Peyer's patch (tissue), 4 donors: ENCODE data around the gene FBXW5. TPM values are rescaled to one million over a fixed set of nuclear protein-coding genes. Genes with fewer than 3 reads are reported as not detected.

Experiments used
- DNase-seq, 3 donors: peaks; one replicate each; pipeline ENCODE4 v3.0.0-alpha.2; 2017 to 2019
- H3K27ac ChIP-seq, 4 donors: fragments of 200-600 bp; sonication (generic); one replicate each; pipeline ENCODE4 v1.5.1; 2016 to 2019
- H3K27me3 ChIP-seq, 2 donors: fragments of 200-600 bp; sonication (generic); one replicate each; pipeline ENCODE4 v1.5.1; 2019
- H3K36me3 ChIP-seq, 3 donors: fragments of 200-600 bp; sonication (generic); one replicate each; pipeline ENCODE4 v1.5.1; 2016 to 2019
- H3K4me1 ChIP-seq, 4 donors: fragments of 200-600 bp; sonication (generic); one replicate each; pipeline ENCODE4 v1.5.1; 2016 to 2019
- H3K4me3 ChIP-seq, 4 donors: fragments of 200-600 bp; sonication (generic); 1 replicate in 3 of 4; 2 replicates in 1 of 4; pipeline ENCODE4 v1.5.1; 2016 to 2019; ENCODE audit warnings: mild to moderate bottlenecking in 1 of 4
- H3K9me3 ChIP-seq, 4 donors: fragments of 200-600 bp; sonication (generic); one replicate each; pipeline ENCODE4 v1.5.1; 2016 to 2019; ENCODE audit warnings: mild to moderate bottlenecking in 1 of 4
- POLR2A ChIP-seq, 2 donors: fragments of 450-650 bp; IDR thresholded peaks; one replicate each; pipeline ENCODE4 v1.5.1; 2017; ENCODE audit warnings: antibody characterized with exemption in 2 of 2, mild to moderate bottlenecking in 2 of 2, moderate library complexity in 2 of 2
- total RNA-seq, 4 donors: library from RNA; depleted of rRNA; stranded (reverse); fragments of >200 nt; gene quantifications; one replicate each; pipeline ENCODE4 v1.1.0, GENCODE V29; 2016
- TF ChIP-seq, protein P1 (sequence below), 6 experiments: fragments of 450-650 bp in 4 of 6; fragments of 200-600 bp in 2 of 6; sonication (generic) in 1 of 6; IDR thresholded peaks; one replicate each; pipeline ENCODE4 v1.5.1; 2017 to 2019; ENCODE audit warnings: antibody characterized with exemption in 6 of 6, mild to moderate bottlenecking in 3 of 6, moderate library complexity in 1 of 6

Gene FBXW5
- total RNA-seq, 4 donors from 2014 or later = 247 to 470 (median 336) TPM

DNA sequence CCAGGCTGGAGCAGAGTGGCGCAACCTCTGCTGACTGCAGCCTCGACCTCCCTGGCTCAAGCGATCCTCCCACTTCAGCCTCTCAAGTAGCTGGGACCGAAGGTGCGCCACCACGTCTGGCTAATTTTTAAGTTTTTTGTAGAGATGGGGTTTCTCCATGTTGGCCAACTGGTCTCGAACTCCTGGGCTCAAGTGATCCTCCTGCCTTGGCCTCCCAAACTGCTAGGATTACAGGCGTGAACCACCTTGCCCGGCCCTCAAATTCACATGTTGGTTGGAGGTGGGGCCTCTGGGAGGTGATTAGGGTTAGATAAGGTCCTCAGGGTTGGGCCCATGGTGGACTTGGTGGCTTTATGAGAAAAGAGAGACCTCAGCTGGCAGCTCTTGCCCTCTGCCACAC, 17.6 kb upstream of the FBXW5 start:
- no peak overlapping the region for H3K4me3 ChIP-seq
- H3K9me3 ChIP-seq = no peaks in the 10 kb centered on the region
- DNase-seq = no peak
- H3K27ac ChIP-seq = no peak overlapping the region
- H3K27me3 ChIP-seq = no peaks in the 10 kb centered on the region
- H3K4me1 ChIP-seq = peaks cover 0 to 26% (median 0%) of the 10 kb centered on the region in 4 donors
- TF ChIP-seq, protein P1, sequence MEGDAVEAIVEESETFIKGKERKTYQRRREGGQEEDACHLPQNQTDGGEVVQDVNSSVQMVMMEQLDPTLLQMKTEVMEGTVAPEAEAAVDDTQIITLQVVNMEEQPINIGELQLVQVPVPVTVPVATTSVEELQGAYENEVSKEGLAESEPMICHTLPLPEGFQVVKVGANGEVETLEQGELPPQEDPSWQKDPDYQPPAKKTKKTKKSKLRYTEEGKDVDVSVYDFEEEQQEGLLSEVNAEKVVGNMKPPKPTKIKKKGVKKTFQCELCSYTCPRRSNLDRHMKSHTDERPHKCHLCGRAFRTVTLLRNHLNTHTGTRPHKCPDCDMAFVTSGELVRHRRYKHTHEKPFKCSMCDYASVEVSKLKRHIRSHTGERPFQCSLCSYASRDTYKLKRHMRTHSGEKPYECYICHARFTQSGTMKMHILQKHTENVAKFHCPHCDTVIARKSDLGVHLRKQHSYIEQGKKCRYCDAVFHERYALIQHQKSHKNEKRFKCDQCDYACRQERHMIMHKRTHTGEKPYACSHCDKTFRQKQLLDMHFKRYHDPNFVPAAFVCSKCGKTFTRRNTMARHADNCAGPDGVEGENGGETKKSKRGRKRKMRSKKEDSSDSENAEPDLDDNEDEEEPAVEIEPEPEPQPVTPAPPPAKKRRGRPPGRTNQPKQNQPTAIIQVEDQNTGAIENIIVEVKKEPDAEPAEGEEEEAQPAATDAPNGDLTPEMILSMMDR (IDR thresholded peaks at IDR 0.05) = no peak
- TF ChIP-seq POLR2A (IDR thresholded peaks at IDR 0.05) = no peak
- H3K36me3 ChIP-seq = no peaks in the 10 kb centered on the region

- no peak for DNase-seq
- peak overlapping the region in 1 of 4 donors; percentile 34 for H3K27ac ChIP-seq
These were observed 16.9 kb upstream of the FBXW5 start for GRCh38 chr9:136961279-136962065.

GRCh38 chr9:136960938-136961275, 16.4 kb upstream of the FBXW5 start:
- no peaks in the 10 kb centered on the region for H3K36me3 ChIP-seq
- TF ChIP-seq POLR2A (IDR thresholded peaks at IDR 0.05) = no peak
- TF ChIP-seq, protein P1 (IDR thresholded peaks at IDR 0.05) = no peak
- H3K4me1 ChIP-seq = peaks cover 0 to 19% (median 0%) of the 10 kb centered on the region in 4 donors
- H3K9me3 ChIP-seq = no peaks in the 10 kb centered on the region
- peak overlapping the region in 1 of 4 donors; percentile 34 for H3K27ac ChIP-seq
- no peak for DNase-seq
- H3K4me3 ChIP-seq = no peak overlapping the region
- H3K27me3 ChIP-seq = no peaks in the 10 kb centered on the region

More at GRCh38 chr9:136961279-136962065, 16.9 kb upstream of the FBXW5 start:
- Histone ChIP-seq H3K36me3 (no peaks in the 10 kb centered on the region), H3K9me3 (no peaks in the 10 kb centered on the region), H3K4me3 (no peak overlapping the region), H3K4me1 (peaks cover 0 to 25% (median 0%) of the 10 kb centered on the region in 4 donors), H3K27me3 (no peaks in the 10 kb centered on the region)
- TF ChIP-seq, protein P1 (IDR thresholded peaks at IDR 0.05) = no peak
- no peak for TF ChIP-seq POLR2A (IDR thresholded peaks at IDR 0.05)

- no peak for TF ChIP-seq POLR2A (IDR thresholded peaks at IDR 0.05)
- TF ChIP-seq, protein P1 (IDR thresholded peaks at IDR 0.05) = no peak
- Histone ChIP-seq H3K27me3 (no peaks in the 10 kb centered on the region), H3K36me3 (no peaks in the 10 kb centered on the region), H3K9me3 (no peaks in the 10 kb centered on the region), H3K27ac (peak overlapping the region in 1 of 4 donors; percentile 42), H3K4me3 (no peak overlapping the region), H3K4me1 (peaks cover 0 to 14% (median 0%) of the 10 kb centered on the region in 4 donors)
- DNase-seq = peak in 2 of 3 donors; percentile 42 to 62
These were observed 15.8 kb upstream of the FBXW5 start for GRCh38 chr9:136960212-136960937.

- H3K36me3 ChIP-seq = no peaks in the 10 kb centered on the region
- no peaks in the 10 kb centered on the region for H3K9me3 ChIP-seq
- peak overlapping the region in 1 of 4 donors; percentile 42 for H3K27ac ChIP-seq
- no peak for DNase-seq
- no peak overlapping the region for H3K4me3 ChIP-seq
- H3K27me3 ChIP-seq = no peaks in the 10 kb centered on the region
- TF ChIP-seq POLR2A (IDR thresholded peaks at IDR 0.05) = no peak
- TF ChIP-seq, protein P1 (IDR thresholded peaks at IDR 0.05) = no peak
- peaks cover 0 to 3% (median 0%) of the 10 kb centered on the region in 4 donors for H3K4me1 ChIP-seq
These were observed 14.6 kb upstream of the FBXW5 start for GRCh38 chr9:136958898-136959850.
